Measurements from ENCODE around the gene GRIA1.
A peak's percentile ranks its signal among the peaks of the same experiment; 100 is the strongest.

Gene GRIA1

GRCh38 chr5:153753645-153754432 lies 263.4 kb downstream of the GRIA1 start:
- DNase-seq (ENCODE audit: extremely low spot score) = no peak
- POLR2A ChIA-PET = no interaction called here
- TF ChIP-seq HDGF (IDR thresholded peaks at IDR 0.05; ENCODE audit: borderline replicate concordance) (no peak), FOXM1 (IDR thresholded peaks at IDR 0.05; ENCODE audit: borderline replicate concordance) (no peak), ELF4 (IDR thresholded peaks at IDR 0.05) (no peak), SUZ12 (IDR thresholded peaks at IDR 0.05) (no peak), BHLHE40 (IDR thresholded peaks at IDR 0.05; ENCODE audit: borderline replicate concordance) (no peak), ZNF384 (IDR thresholded peaks at IDR 0.05) (no peak), PKNOX1 (IDR thresholded peaks at IDR 0.05) (no peak), L3MBTL2 (conservative IDR thresholded peaks at IDR 0.05) (no peak), LEF1 (IDR thresholded peaks at IDR 0.05; ENCODE audit: borderline replicate concordance) (no peak), CTBP1 (IDR thresholded peaks at IDR 0.05; ENCODE audit: borderline replicate concordance) (no peak), TARDBP (IDR thresholded peaks at IDR 0.05) (no peak), FOXA1 (IDR thresholded peaks at IDR 0.05) (no peak)

GRCh38 chr5:153755913-153756500 lies 265.5 kb downstream of the GRIA1 start:
- ChIA-PET CTCF (no interaction called here), POLR2A (no interaction called here)
- no peak for DNase-seq (ENCODE audit: extremely low spot score)
- TF ChIP-seq LEF1 (IDR thresholded peaks at IDR 0.05; ENCODE audit: borderline replicate concordance) (no peak), L3MBTL2 (conservative IDR thresholded peaks at IDR 0.05) (no peak), SUZ12 (IDR thresholded peaks at IDR 0.05) (no peak), PKNOX1 (IDR thresholded peaks at IDR 0.05) (no peak), ELF4 (IDR thresholded peaks at IDR 0.05) (no peak), ARNT (IDR thresholded peaks at IDR 0.05) (no peak), CTBP1 (IDR thresholded peaks at IDR 0.05; ENCODE audit: borderline replicate concordance) (no peak), ZNF384 (IDR thresholded peaks at IDR 0.05) (no peak), BHLHE40 (IDR thresholded peaks at IDR 0.05; ENCODE audit: borderline replicate concordance) (no peak), SP1 (IDR thresholded peaks at IDR 0.05) (no peak), FOXA1 (IDR thresholded peaks at IDR 0.05) (no peak), HDGF (IDR thresholded peaks at IDR 0.05; ENCODE audit: borderline replicate concordance) (no peak), TARDBP (IDR thresholded peaks at IDR 0.05) (no peak), NFRKB (IDR thresholded peaks at IDR 0.05) (no peak), FOXK2 (IDR thresholded peaks at IDR 0.05) (no peak), FOXM1 (IDR thresholded peaks at IDR 0.05; ENCODE audit: borderline replicate concordance) (no peak)

More at GRCh38 chr5:153753645-153754432, 263.4 kb downstream of the GRIA1 start:
- CTCF ChIA-PET = no interaction called here

- ChIA-PET CTCF (no interaction called here), POLR2A (no interaction called here)
- no peak for DNase-seq (ENCODE audit: extremely low spot score)
- no peak for TF ChIP-seq BHLHE40 (IDR thresholded peaks at IDR 0.05; ENCODE audit: borderline replicate concordance)
- TF ChIP-seq SP1 (IDR thresholded peaks at IDR 0.05) = no peak
- TF ChIP-seq ARNT (IDR thresholded peaks at IDR 0.05) = no peak
- TF ChIP-seq FOXK2 (IDR thresholded peaks at IDR 0.05) = no peak
- TF ChIP-seq ELF4 (IDR thresholded peaks at IDR 0.05) = no peak
- no peak for TF ChIP-seq TARDBP (IDR thresholded peaks at IDR 0.05)
- TF ChIP-seq FOXA1 (IDR thresholded peaks at IDR 0.05) = no peak
- no peak for TF ChIP-seq ZNF384 (IDR thresholded peaks at IDR 0.05)
- TF ChIP-seq SUZ12 (IDR thresholded peaks at IDR 0.05) = no peak
- TF ChIP-seq CTBP1 (IDR thresholded peaks at IDR 0.05; ENCODE audit: borderline replicate concordance) = no peak
- TF ChIP-seq HDGF (IDR thresholded peaks at IDR 0.05; ENCODE audit: borderline replicate concordance) = no peak
- no peak for TF ChIP-seq L3MBTL2 (conservative IDR thresholded peaks at IDR 0.05)
- no peak for TF ChIP-seq PKNOX1 (IDR thresholded peaks at IDR 0.05)
- no peak for TF ChIP-seq LEF1 (IDR thresholded peaks at IDR 0.05; ENCODE audit: borderline replicate concordance)
- TF ChIP-seq NFRKB (IDR thresholded peaks at IDR 0.05) = no peak
- TF ChIP-seq FOXM1 (IDR thresholded peaks at IDR 0.05; ENCODE audit: borderline replicate concordance) = no peak
These were observed 266.1 kb downstream of the GRIA1 start for GRCh38 chr5:153756540-153756939.

- DNase-seq (ENCODE audit: extremely low spot score) = no peak
- ChIA-PET CTCF (no interaction called here), POLR2A (no interaction called here)
- TF ChIP-seq FOXM1 (IDR thresholded peaks at IDR 0.05; ENCODE audit: borderline replicate concordance) (no peak), ELF4 (IDR thresholded peaks at IDR 0.05) (no peak), ARNT (IDR thresholded peaks at IDR 0.05) (no peak), FOXA1 (IDR thresholded peaks at IDR 0.05) (no peak), FOXK2 (IDR thresholded peaks at IDR 0.05) (no peak), HDGF (IDR thresholded peaks at IDR 0.05; ENCODE audit: borderline replicate concordance) (no peak)
These were observed 275.5 kb downstream of the GRIA1 start for GRCh38 chr5:153765987-153766386.

- DNase-seq (ENCODE audit: extremely low spot score) = no peak
- CTCF ChIA-PET = no interaction called here
- TF ChIP-seq NFRKB (IDR thresholded peaks at IDR 0.05) = no peak
- TF ChIP-seq FOXA1 (IDR thresholded peaks at IDR 0.05) = no peak
- no peak for TF ChIP-seq SUZ12 (IDR thresholded peaks at IDR 0.05)
- TF ChIP-seq HDGF (IDR thresholded peaks at IDR 0.05; ENCODE audit: borderline replicate concordance) = no peak
- TF ChIP-seq ELF4 (IDR thresholded peaks at IDR 0.05) = no peak
- TF ChIP-seq PKNOX1 (IDR thresholded peaks at IDR 0.05) = 0 out of 2 replicates have a peak, but pooled peaks have one; percentile 10
- POLR2A ChIA-PET = no interaction called here
These were observed 277.0 kb downstream of the GRIA1 start for GRCh38 chr5:153767221-153768188.

Measured in HEK293T (cell line).